NCI-H1105 treated with DMSO at 0.1 percent for 48 hours (cell line): ENCODE results near the gene CDCA7L.
A peak's percentile ranks its signal among the peaks of the same experiment; 100 is the strongest.

Experiments used
- DNase-seq: peaks from one replicate; lab custom pipeline; 2025; lab: John Stamatoyannopoulos, UW

Gene CDCA7L

GRCh38 chr7:21945454-21946221 lies at the start of gene CDCA7L:
Gene CDCA7L, minus strand, starts transcription at chr7:21945899. Its CDS starts 95 bp downstream, at chr7:21945804.
- peak; percentile 69 for DNase-seq

GRCh38 chr7:21986096-21986495 lies 40.4 kb upstream of the CDCA7L start:
- no peak for DNase-seq

- no peak for DNase-seq
These were observed 38.3 kb upstream of the CDCA7L start for GRCh38 chr7:21984042-21984441.

GRCh38 chr7:21983056-21983455 lies 37.4 kb upstream of the CDCA7L start:
- DNase-seq, result no peak

- DNase-seq, result no peak
These were observed 35.8 kb upstream of the CDCA7L start for GRCh38 chr7:21981524-21981923.

GRCh38 chr7:21980926-21981500 lies 35.3 kb upstream of the CDCA7L start:
- no peak for DNase-seq

GRCh38 chr7:21972397-21972784 lies 26.7 kb upstream of the CDCA7L start:
- DNase-seq, result no peak

- DNase-seq, result no peak
These were observed 26.2 kb upstream of the CDCA7L start for GRCh38 chr7:21971780-21972396.

GRCh38 chr7:21969822-21970221 lies 24.1 kb upstream of the CDCA7L start:
- DNase-seq, result no peak

GRCh38 chr7:21967598-21968003 lies 21.9 kb upstream of the CDCA7L start:
- no peak for DNase-seq

- no peak for DNase-seq
These were observed 20.6 kb upstream of the CDCA7L start for GRCh38 chr7:21966271-21966670.

GRCh38 chr7:21965291-21965690 lies 19.6 kb upstream of the CDCA7L start:
- no peak for DNase-seq

GRCh38 chr7:21962677-21963076 lies 17.0 kb upstream of the CDCA7L start:
- DNase-seq, result no peak

- no peak for DNase-seq
These were observed 15.2 kb upstream of the CDCA7L start for GRCh38 chr7:21960922-21961321.

GRCh38 chr7:21959387-21959776 lies 13.7 kb upstream of the CDCA7L start:
- no peak for DNase-seq

GRCh38 chr7:21953781-21954180 lies 8.1 kb upstream of the CDCA7L start:
- no peak for DNase-seq

- no peak for DNase-seq
These were observed 3.3 kb upstream of the CDCA7L start for GRCh38 chr7:21948887-21949540.

GRCh38 chr7:21948364-21948763 lies 2.7 kb upstream of the CDCA7L start:
- DNase-seq, result no peak

- no peak for DNase-seq
These were observed 2.2 kb upstream of the CDCA7L start for GRCh38 chr7:21947946-21948345.

- no peak for DNase-seq
These were observed 1.4 kb upstream of the CDCA7L start for GRCh38 chr7:21947056-21947455.

- no peak for DNase-seq
These were observed 567 bp upstream of the CDCA7L start for GRCh38 chr7:21946222-21946709.

GRCh38 chr7:21944616-21945453 lies 864 bp downstream of the CDCA7L start:
- peak; percentile 73 for DNase-seq
